ENCODE data around the gene MKNK1.
A peak's percentile ranks its signal among the peaks of the same experiment; 100 is the strongest.
"Not testable (repeated sequence)": the region's sequence is repeated elsewhere in the genome, so short reads cannot be mapped to it uniquely, and the experiment has no call there.

The MKNK1 gene

DNA sequence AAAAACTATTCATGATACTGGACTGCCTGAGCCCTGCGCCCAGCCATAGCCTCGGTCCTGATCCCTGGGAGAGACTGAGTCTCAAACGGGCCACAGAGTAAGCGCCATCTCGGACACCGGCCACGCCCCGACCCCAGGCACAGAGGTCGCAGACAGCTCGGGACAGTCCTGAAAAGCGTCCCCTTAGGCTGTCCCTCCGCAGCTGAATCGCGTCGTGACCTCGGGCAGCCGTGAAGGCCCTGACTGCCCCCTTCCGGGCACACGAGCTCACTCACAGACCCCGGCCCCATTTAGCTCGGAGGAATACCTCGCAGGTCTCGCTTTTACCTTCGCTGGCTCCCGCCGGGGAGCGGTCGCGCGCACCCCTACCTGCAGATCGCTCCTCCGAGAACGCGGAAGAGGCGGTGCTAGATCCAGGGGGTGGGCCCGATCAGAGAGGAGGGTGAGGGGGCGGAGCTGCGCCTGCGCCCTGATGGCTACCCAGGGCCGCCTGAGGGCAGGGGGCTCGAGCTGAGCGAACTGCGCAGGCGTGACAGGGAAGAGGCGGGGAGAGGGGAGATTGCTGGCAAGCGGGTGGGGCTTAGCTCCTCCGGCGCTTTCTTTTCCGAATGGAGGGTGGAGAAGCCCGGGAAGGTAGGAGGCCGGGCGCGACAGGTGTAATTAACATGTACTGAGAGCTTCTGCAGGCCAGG, at the start of gene MKNK1:
MKNK1 (minus strand) TSS at position 411 of the 692 bp plus-strand sequence. CDS start 20,941 bp downstream, outside the sequence.
- DNase-seq: peak; percentile 90 to 95

DNA sequence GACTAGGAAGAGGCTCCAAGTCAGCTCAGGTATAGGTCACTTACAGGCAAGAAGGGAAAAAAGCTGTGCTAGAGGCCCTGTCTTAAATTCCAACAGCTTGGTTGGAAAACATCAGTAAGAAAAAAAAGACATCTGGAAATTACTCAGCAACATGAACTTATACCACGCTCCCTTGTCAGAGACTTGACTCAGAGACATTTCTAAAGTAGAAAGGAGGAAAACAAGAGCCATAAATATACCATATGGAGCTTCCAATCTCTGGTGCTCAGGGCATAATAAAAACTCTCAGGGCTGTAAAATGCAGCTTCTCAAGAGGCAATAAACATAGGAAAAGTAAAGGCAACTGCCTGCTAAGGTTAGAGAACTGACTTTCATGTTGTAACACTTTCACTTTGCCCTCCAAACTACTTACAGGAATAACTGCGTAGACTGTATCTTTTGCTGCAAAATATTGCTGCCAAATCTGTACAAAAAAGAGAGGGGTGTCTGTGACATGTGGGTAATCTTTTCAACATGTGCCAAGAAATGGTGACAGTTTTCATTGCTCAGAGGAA, 49.4 kb upstream of the MKNK1 start:
- DNase-seq: no peak

DNA sequence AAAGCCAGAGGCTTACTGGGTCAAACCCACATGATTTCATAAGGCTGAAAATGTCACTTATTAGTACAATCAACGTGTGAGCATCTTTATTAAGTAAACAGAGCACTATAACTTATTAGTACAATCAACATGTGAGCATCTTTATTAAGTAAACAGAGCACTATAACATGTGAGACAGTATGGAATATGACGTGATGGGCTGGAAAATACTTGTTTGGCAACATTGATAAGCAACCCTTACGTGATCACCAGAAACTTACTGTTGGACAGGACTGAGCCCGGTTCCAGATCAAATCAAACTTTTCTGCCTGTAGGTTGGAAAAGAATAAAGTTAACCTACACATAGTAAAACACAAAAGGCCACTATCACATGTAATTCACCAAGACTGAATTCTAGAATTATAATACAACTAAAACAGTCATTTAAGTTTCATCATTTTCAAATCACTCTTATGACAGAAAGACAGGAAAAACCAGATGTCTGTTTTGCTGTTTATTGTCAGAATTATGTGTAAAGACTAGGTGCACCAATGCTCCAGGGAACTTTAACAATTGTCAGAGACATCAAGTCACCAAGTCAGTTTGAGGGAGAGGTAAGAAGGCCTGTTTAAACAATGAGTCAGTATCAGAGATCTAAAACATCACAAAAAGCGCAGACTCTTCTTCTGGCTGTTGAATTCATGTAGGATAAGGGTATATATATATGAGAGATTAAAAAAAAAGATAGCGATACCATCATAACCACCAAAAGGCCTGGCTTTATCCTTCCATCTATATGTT, 48.4 kb upstream of the MKNK1 start:
- no peak for DNase-seq

DNA sequence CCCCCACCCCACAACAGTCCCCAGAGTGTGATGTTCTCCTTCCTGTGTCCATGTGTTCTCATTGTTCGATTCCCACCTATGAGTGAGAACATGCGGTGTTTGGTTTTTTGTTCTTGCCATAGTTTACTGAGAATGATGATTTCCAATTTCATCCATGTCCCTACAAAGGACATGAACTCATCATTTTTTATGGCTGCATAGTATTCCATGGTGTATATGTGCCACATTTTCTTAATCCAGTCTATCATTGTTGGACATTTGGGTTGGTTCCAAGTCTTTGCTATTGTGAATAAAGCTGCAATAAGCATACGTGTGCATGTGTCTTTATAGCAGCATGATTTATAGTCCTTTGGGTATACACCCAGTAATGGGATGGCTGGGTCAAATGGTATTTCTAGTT, 47.1 kb upstream of the MKNK1 start:
- DNase-seq: not testable (repeated sequence)

DNA sequence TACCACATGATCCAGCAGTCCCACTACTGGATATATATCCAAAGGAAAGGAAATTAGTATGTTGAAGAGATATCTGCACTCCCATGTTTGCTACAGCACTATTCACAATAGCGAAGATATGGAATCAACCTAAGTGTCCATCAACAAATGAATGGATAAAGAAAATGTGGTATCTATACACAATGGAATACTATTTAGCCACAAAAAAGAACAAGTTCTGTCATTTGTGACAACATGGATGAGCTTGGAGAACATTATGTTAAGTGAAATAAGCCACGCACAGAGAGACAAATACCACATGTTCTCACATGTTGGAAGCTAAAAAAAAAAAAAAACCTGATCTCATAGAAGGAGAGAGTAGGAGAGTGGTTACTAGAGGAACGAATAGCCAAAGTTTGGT, 46.4 kb upstream of the MKNK1 start:
- DNase-seq: no peak

DNA sequence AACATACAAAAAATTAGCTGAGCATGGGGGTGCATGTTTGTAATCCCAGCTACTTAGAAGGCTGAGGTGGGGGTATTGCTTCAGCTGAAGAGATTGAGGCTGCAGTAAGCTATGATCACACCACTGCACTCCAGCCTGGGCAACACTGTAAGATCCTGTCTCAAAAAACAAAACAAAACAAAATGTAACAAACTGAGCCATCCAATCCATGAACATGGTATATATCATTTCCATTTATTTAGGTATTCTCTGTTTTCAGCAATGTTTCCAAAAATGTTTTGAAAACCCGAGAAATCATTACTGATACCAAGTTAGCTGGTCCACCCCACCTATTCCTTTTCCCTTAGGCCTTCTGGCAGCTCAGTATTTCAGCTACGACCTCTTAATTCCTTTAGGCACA, 45.7 kb upstream of the MKNK1 start:
- DNase-seq: no peak

DNA sequence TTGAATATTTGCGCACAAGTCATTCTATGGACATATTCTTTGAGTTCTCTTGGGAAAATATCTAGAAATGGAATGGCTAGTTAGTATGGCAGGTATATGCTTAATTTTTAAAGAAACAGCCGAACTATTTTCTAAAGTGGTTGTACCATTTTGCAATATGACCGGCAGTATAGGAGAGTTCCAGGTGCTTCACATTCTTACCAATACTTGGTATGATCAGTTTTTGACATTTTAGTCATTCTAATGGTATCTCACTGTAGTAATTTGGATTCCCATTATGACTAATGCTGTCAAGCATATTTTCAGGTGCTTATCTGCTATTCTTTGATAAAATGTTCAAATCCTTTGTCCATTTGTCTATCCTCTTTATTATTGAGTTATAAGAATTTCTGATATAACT, 43.5 kb upstream of the MKNK1 start:
- no peak for DNase-seq

DNA sequence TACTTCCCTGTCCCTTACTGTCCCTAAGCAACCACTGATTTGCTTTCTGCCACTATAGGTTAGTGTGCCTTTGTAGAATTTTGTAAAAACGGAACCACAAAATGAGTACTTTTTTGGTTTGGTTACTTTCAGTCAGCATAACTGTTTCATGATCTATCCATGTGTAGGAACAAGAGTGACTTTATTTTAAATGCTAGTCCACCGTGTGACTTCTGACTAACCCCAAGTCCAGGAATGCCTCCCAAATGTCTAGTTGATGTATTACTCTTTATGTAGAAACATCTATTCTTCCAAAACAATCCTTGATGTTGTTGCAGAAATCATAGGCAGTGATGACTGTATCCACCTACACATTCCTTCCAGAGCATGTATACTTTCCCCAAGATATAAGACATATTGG, 42.8 kb upstream of the MKNK1 start:
- no peak for DNase-seq

DNA sequence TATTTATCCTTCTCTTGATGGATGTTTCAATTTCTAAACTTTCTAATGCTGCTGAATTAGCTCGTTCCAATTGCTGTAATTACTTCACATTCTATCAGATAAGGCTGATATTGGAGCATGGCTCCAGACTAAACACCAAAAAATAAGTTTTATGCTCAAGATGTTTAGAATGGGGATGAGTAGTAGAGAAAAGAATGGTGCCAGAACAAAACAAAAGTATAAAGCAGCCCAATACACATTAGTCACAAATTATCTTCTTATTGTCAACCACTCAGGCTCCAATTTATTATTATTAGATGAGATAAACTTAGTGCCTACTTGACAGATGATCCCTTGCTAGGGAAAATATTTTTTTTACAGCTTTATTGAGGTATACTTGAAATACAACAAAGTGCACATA, 42.3 kb upstream of the MKNK1 start:
- no peak for DNase-seq

DNA sequence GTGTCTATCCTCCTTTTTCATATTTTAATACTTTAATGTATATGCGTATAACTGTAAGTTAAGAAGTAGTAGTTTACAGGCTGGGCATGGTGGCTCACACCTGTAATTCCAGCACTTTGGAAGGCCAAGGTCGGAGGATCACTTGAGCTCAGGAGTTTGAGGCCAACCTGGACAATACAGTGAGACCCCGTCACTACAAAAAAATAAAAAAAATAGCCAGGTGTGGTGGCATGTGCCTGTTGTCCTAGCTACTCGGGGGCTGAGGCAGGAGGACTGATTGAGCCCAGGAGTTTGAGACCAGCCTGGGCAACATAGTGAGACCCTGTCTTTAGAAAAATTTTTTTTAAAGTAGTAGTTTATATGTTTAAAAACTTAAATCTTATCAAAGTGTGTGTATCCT, 41.7 kb upstream of the MKNK1 start:
- DNase-seq: no peak

DNA sequence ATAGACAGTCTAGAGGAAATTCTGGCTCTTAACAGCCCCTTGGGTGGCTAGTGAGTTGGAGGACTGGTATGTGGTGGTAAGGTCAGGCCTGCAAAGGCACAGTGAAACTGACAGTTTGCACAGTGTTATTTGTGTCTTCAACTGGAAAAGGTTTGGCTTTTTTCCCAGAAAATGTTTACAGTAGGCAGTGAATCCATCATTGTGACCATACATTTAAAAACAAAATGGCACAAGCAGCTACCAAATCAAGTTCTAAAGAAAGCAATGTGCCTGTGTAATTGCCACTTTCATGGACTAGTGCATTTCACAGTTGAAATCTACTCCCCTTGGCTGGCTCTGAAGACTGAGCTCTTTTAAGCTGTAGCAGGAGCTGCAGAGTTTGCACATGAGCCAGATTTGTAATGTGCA, 39.3 kb upstream of the MKNK1 start:
- no peak for DNase-seq

DNA sequence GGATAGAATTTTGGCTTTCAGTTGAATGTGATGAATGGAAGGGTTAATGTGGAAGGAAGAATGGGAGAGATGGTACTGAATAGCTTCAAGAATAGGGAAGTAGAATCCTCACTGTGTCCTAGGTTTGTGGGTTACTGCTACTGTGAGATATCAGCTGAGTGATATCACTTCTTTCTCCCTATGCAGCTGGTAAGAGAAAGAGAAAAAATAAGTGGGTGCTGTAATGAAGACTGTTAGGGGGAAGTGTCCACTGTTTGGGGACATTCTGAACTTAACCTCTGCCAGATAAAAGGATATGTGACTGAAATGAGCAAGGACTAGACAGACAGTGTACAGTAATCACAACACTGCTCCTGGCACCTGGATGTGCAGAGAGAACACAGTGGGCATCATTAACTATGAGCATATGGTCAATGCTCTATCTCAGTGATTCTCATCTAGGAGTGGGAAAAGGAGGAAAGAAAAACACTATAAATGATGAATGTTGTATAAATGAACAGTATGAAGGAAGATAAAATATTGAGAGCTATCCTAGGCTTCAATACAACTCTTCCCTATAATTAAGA, 38.1 kb upstream of the MKNK1 start:
- no peak for DNase-seq

DNA sequence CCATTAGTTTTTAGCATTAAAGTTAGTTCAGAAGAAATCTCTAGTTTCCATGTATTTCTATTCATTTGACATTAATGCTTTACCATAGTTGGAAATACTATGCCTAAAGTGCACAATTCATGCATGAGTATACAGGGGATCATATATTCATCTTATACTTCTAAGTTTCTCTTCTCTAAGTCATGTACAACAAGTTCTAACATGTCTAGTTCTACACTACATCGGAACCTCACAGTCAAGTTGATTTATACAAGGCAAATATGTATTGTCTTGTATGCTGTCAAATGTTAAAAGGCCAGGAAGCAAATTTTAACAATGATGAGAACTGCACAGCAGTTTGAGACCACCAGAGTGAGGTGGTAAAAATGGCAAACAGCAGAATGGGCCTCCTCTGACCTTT, 35.5 kb upstream of the MKNK1 start:
- DNase-seq: no peak

DNA sequence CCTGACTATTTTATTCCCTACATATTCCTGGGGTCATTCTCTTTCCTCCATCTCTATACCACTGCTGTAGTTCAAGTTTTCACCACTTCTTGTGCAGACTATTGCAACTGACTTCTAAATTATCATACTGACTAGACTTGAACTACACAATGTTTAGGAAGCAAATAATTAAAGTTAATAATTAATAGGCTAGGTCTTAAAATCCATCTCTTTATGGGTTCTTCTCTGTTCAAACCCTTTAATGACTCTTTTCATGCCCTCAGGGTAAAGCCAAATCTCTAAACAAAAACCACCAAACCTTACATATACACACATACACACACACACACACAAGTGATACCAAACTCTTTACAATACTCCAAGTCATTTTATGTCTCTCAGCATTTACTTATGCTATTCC, 34.9 kb upstream of the MKNK1 start:
- no peak for DNase-seq

DNA sequence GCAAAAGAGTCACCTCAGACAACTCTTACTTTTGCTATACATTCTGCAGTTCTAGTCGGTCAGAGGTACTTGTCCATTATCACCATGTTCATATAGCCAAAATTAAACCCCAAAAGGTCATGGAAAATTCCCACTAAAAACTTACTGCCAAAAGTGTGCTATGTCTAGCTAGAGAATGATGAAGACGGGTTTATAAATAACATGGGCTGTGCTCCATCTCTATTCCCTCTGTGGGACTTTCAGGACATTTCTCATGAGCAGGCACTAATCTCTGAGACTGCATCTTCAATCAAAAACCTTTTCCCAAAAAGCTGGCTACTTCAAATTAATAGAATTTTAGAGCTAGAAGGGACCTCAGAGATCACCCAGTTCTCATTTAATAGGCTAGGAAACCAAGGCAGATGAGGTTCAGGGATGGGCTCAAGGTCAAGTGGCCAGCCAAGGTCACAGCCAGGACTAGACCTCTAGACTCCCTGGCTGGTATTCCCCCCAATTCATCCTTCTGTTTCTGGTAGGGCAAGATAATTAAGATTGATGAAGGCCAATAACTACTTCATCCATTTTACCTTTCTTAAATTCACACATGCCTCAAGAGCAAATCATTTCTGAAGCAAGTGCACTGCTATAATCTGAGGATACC, 33.5 kb upstream of the MKNK1 start:
- DNase-seq: no peak

DNA sequence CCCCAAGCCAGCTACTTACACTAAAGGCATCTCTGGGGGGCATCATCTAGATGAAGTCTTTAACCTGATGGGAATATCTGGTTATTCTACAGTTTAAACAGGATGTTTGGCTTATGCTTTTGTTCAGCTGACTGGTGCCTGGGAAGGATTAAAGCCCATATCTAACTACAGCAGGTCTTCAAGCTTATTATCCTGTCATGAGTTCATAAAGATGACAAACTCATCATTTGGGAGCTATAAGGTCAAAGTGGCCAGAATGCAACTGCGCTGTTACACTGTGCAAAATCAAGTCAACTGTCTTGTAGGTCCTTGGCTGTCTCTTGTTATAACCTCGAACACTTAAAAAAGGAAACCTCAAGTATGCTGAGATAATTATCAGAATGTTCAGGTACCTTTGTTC, 31.1 kb upstream of the MKNK1 start:
- no peak for DNase-seq

DNA sequence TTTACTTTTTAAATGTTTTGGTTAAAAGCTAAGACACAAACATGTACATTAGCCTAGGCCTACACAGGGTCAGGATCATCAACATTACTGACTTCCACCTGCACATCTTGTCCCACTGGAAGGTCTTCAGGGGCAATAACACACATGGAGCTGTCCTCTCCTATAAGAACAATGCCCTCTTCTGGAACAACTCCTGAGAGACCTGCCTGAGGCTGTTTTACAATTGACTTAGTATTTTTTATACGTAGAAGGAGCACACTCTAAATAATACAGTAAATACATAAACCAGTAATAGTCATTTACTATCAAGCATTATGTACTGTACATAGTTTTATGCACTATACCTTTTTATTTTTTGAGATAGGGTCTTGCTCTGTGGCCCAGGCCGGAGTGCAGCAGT, 26.7 kb upstream of the MKNK1 start:
- no peak for DNase-seq

DNA sequence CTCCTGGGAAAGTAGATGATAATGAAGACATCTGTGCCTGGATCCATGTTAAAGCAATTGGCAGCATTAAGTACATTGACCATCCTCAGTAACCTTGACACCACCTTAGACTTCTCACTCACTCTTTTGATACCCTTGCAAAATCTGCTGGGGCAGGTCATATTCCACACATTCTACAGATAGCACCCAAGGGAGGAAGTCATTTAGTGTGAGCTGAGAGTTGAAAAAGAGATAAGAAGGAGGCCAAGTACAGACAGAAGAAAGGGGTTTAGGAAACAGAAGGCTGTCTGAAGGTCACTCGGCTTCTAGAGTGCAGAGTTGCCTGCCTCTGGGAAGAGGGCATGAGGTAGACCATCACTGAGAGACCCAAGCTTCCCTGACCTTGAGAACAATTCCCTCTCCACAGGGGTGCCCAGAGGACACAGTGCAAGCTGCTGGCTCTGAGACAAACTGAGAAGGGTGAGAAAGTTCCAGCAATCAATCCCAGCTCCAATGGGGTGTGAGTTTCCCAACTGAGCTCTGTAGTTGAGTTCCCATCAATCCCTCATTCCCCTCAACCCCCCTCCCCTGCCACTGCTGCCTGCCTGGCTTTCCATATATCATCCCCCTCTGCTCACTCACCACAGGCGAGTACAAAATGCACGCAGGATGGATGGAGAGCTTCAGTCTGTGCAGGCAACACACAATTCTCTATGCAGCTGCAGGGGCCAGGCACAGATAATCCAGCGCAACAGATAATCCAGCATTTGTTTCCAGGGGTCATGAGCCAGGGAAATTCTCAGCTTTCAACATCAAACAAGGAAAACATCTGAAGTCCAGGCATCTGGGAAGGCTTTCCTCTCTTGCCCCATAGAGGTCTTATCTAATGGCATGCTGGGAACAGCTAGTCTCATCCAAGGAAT, 19.9 kb upstream of the MKNK1 start:
- no peak for DNase-seq

DNA sequence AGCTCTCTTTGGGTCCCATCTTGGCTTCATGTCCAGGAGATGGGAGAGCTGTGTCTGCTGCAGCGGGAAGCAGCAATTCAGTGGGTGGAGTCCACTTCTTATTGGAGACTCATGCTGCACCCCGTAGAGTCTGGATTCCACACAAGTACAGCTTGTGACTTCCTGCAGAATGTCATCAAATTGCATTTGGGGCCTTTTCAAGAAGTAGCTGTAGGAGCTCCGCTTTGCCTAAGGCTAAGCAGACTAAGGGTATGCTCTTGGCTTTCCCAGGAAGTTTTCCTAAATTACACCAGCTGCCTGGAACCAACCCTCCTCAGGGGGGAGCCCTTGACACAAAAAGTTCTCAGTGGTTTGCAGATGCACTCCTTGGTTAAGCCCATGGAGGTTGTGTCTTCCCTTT, 18.3 kb upstream of the MKNK1 start:
- peak in 1 of 2 experiments; percentile 4 for DNase-seq

DNA sequence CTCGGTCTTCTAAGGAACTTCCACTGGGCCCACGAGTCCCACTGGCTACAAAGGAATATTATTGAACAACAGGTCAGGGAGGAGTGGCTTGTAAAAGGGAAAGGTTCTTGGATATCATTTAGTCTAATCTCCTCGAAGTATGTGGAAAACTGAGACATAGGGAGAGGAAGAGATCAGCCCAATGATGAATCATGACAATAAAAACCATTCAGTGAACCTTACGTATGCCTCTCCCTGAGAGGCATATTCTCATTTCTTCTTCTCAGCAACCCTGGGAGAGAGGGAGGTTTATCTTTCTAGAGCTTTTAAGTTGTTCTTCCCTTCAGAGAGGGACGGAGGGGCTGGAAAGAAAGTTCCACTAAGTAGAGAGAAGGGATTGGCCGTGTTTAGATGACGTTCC, 17.9 kb upstream of the MKNK1 start:
- no peak for DNase-seq

DNA sequence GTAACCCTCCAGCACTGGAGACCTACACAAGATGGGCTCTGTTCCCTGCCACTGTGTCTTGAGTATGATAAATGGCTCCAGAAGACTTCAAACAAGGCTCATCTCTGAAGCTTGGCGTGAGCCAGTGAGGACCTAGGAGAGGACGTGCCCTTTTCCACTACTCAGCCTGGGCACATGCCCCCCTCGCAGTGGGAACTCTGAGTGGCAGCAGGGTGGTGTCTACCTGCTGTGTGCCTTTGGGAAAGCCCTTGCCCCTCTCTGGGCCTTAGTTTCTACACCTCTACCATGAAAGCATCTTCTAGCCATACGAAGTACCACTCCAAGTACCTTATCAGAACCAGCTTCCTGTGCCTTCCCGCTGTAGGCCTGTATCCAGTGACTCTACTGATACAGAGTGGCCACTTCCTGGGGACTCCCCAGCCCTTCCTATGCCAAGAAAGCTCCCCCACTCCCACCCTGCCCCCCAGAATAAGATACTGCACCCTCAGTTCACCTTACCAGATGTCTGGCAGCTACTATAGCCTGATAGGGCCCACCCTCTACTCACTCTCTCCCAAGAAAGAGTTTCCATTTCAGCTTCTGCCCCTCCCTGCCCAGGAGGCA, 15.7 kb upstream of the MKNK1 start:
- no peak for DNase-seq
